B cell (primary cell): ENCODE results near the gene RENBP. TPM values are rescaled to one million over a fixed set of nuclear protein-coding genes. Genes with fewer than 3 reads are reported as not detected.
A peak's percentile ranks its signal among the peaks of the same experiment; 100 is the strongest.

Experiments used
- ATAC-seq: fragments of 200-7000 bp; cut with Tn5 transposase; one replicate; pipeline ENCODE4 v1.10.0; 2021; ENCODE audit warnings: low read depth, mild to moderate bottlenecking, moderate number of reproducible peaks, moderate library complexity
- CTCF ChIA-PET: fragments of 350-600 bp; sonication (Branson Sonifier 250); formaldehyde crosslinking; loops from one replicate; lab custom pipeline; 2021; ENCODE audit warnings: antibody characterized with exemption, inconsistent platforms; lab: Charles Lee
- POLR2A ChIA-PET: fragments of 350-600 bp; sonication (Branson Sonifier 250); formaldehyde crosslinking; loops from one replicate; lab custom pipeline; 2021; ENCODE audit warnings: antibody characterized with exemption; lab: Charles Lee
- DNase-seq: peaks from one replicate; pipeline ENCODE4 v3.0.0; 2013
- H2AFZ ChIP-seq: 2 replicates; pipeline ENCODE4 v1.6.1; 2012; ENCODE audit warnings: mild to moderate bottlenecking, low read depth, low read length; ENCODE audit not compliant: insufficient read depth, poor library complexity, severe bottlenecking
- H3K27ac ChIP-seq, 2 donors: 1 replicate in 1 of 2; 2 replicates in 1 of 2; pipeline ENCODE4 v1.5.1; 2012 to 2013; ENCODE audit warnings: low read length in 2 of 2, mild to moderate bottlenecking in 2 of 2, moderate library complexity in 1 of 2
- H3K27me3 ChIP-seq, 4 experiments: fragments of 200-600 bp in 1 of 4; sonication (generic) in 1 of 4; replicated peaks in 1 of 4; 1 replicate in 2 of 4; 2 replicates in 2 of 4; pipeline versions ENCODE4 v1.6.1 to v1.7.0; 2013 to 2016; ENCODE audit warnings: low read length in 3 of 4, mild to moderate bottlenecking in 2 of 4, mixed read lengths in 1 of 4, moderate library complexity in 1 of 4; ENCODE audit not compliant: insufficient read depth in 4 of 4, control insufficient read depth in 3 of 4; ENCODE audit errors: control extremely low read depth in 1 of 4
- H3K36me3 ChIP-seq, 2 experiments: replicated peaks in 1 of 2; 1 replicate in 1 of 2; 2 replicates in 1 of 2; pipeline versions ENCODE4 v1.6.1 to v1.7.1; 2013; ENCODE audit warnings: low read length in 1 of 2; ENCODE audit not compliant: insufficient read depth in 2 of 2, control insufficient read depth in 1 of 2; ENCODE audit errors: control extremely low read depth in 1 of 2, extremely low read depth in 1 of 2
- H3K4me1 ChIP-seq, 2 donors: fragments of 200-600 bp in 1 of 2; sonication (generic) in 1 of 2; 1 replicate in 1 of 2; 2 replicates in 1 of 2; pipeline versions ENCODE4 v1.5.1 to v1.6.1; 2013 to 2017; ENCODE audit warnings: low read length in 2 of 2; ENCODE audit not compliant: control insufficient read depth in 2 of 2, insufficient read depth in 2 of 2
- H3K4me2 ChIP-seq: replicated peaks from 2 replicates; pipeline ENCODE3; 2012; ENCODE audit warnings: mild to moderate bottlenecking, low read depth, low read length; ENCODE audit not compliant: poor library complexity, severe bottlenecking
- H3K4me3 ChIP-seq, 5 experiments: fragments of 200-600 bp in 1 of 5; sonication (generic) in 1 of 5; 1 replicate in 3 of 5; 2 replicates in 2 of 5; pipeline versions ENCODE4 v1.5.1 to v1.7.0; 2011 to 2016; ENCODE audit warnings: low read length in 4 of 5, mild to moderate bottlenecking in 4 of 5, low read depth in 2 of 5, control low read depth in 1 of 5, moderate library complexity in 1 of 5; ENCODE audit not compliant: insufficient read depth in 1 of 5; ENCODE audit errors: control extremely low read depth in 1 of 5, extremely low read depth in 1 of 5
- H3K79me2 ChIP-seq: fragments of 200-600 bp; sonication (generic); one replicate; pipeline ENCODE4 v1.6.0; 2016; ENCODE audit warnings: low read length; ENCODE audit not compliant: control insufficient read depth, insufficient read depth
- H3K9ac ChIP-seq: fragments of 200-600 bp; sonication (generic); 2 replicates; pipeline ENCODE4 v1.6.1; 2017; ENCODE audit warnings: mild to moderate bottlenecking, low read length, moderate library complexity
- H3K9me3 ChIP-seq, 3 donors: one replicate each; pipeline versions ENCODE4 v1.6.1 to v1.7.1; 2013; ENCODE audit warnings: low read length in 2 of 3; ENCODE audit not compliant: control insufficient read depth in 2 of 3, insufficient read depth in 1 of 3; ENCODE audit errors: control extremely low read depth in 1 of 3
- H4K20me1 ChIP-seq: 2 replicates; pipeline ENCODE4 v1.6.0; 2012; ENCODE audit warnings: mild to moderate bottlenecking, low read length; ENCODE audit not compliant: insufficient read depth, control insufficient read depth, poor library complexity, severe bottlenecking
- H3K27ac Mint-ChIP-seq: one replicate; pipeline ENCODE4 v1.8.0; 2021; ENCODE audit warnings: mixed read lengths
- H3K27me3 Mint-ChIP-seq: one replicate; pipeline ENCODE4 v1.8.0; 2021; ENCODE audit warnings: mixed read lengths
- H3K4me1 Mint-ChIP-seq: one replicate; pipeline ENCODE4 v1.8.0; 2021; ENCODE audit warnings: mixed read lengths
- H3K4me3 Mint-ChIP-seq: one replicate; pipeline ENCODE4 v1.8.0; 2021; ENCODE audit warnings: mixed read lengths
- H3K9me3 Mint-ChIP-seq: one replicate; pipeline ENCODE4 v1.8.0; 2022; ENCODE audit warnings: mixed read lengths; ENCODE audit not compliant: insufficient read depth
- EZH2 ChIP-seq: IDR thresholded peaks from 2 replicates; pipeline ENCODE4 v1.6.1; 2012; ENCODE audit warnings: borderline replicate concordance, low read depth, mild to moderate bottlenecking, moderate library complexity, low read length; ENCODE audit not compliant: insufficient read depth, poor library complexity, severe bottlenecking
- WGBS: methylation state at CpG from one replicate; pipeline ENCODE4 v1.1.5; 2013; ENCODE audit warnings: missing lambda C conversion rate; ENCODE audit not compliant: insufficient coverage; 5-methylcytosine and 5-hydroxymethylcytosine counted together
- intact Hi-C: fragments of 100-400 bp; cut with micrococcal nuclease; formaldehyde crosslinking; loops from one replicate; pipeline ENCODE4 v1.10.0; 2022
- polyA plus RNA-seq: library from polyadenylated mRNA; depleted of rRNA; stranded (reverse); fragments of >200 nt; gene quantifications from 2 replicates; pipeline ENCODE4 v1.2.3, GENCODE V29; 2012
- total RNA-seq, 2 donors: library from RNA; stranded (reverse); fragments of 120-200 nt in 1 of 2; gene quantifications; 1 replicate in 1 of 2; 2 replicates in 1 of 2; pipeline versions ENCODE4 v1.2.3 to v1.2.4, GENCODE V29; 2013 to 2022
- TF ChIP-seq, protein P1 (sequence below): fragments of 200-600 bp; IDR thresholded peaks from one replicate; pipeline ENCODE4 v1.8.0; 2022; ENCODE audit warnings: antibody characterized with exemption, mild to moderate bottlenecking

The RENBP gene
- total and polyA plus RNA-seq, 2 donors (not counting 1 experiment from before 2014, with no cell fraction given): 30.6 to 39.2 TPM

DNA sequence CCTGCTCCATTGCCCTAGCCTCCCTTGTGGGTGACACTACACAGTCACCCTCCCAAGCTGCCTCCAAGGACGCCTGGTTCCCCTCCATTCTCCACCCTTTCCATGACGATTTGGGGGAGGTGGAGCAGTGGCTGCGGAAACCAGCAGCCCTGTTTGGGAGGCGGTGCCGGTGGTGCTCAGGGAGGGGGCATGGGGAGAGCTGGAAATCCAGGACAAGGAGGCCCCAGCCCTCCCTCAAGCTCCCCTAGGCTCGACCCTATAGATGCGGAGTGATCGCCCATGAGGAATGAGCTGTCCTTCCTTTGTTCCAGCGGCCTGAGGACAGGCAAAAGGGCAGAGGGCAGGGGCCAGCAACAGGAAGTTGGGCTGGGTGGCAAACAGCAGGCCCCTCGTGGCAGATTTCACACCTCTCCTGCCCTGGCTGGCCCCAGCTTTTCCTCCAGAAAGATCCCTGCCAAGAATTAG lies 3.6 kb upstream of the RENBP start:
- Mint-ChIP-seq H3K4me1 (peaks cover 15% of the 10 kb centered on the region), H3K4me3 (no peak overlapping the region), H3K27ac (no peak overlapping the region), H3K27me3 (no peaks in the 10 kb centered on the region), H3K9me3 (no peaks in the 10 kb centered on the region)
- H3K9ac ChIP-seq: no peak overlapping the region
- no peak for TF ChIP-seq EZH2
- TF ChIP-seq, protein P1, sequence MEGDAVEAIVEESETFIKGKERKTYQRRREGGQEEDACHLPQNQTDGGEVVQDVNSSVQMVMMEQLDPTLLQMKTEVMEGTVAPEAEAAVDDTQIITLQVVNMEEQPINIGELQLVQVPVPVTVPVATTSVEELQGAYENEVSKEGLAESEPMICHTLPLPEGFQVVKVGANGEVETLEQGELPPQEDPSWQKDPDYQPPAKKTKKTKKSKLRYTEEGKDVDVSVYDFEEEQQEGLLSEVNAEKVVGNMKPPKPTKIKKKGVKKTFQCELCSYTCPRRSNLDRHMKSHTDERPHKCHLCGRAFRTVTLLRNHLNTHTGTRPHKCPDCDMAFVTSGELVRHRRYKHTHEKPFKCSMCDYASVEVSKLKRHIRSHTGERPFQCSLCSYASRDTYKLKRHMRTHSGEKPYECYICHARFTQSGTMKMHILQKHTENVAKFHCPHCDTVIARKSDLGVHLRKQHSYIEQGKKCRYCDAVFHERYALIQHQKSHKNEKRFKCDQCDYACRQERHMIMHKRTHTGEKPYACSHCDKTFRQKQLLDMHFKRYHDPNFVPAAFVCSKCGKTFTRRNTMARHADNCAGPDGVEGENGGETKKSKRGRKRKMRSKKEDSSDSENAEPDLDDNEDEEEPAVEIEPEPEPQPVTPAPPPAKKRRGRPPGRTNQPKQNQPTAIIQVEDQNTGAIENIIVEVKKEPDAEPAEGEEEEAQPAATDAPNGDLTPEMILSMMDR: no peak
- intact Hi-C loops: no loop called here
- no peak overlapping the region for H3K27ac ChIP-seq
- H2AFZ ChIP-seq: no peak overlapping the region
- no peak for ATAC-seq
- ChIA-PET POLR2A (interaction anchor here (1.0 to 5.8 kb wide), 2 partner anchors 22 to 25 kb away, joined by 3 to 58 read pairs; partner anchors contain the start of gene ARHGAP4), CTCF (interaction anchor here (1.0 to 15.4 kb wide), 8 partner anchors 12 to 586 kb away, joined by 3 to 325 read pairs (median 8); partner anchors contain the start of genes ARHGAP4, IDH3G, NAA10 and PLXNB3)
- H3K9me3 ChIP-seq: no peaks in the 10 kb centered on the region
- H3K4me2 ChIP-seq: no peak overlapping the region
- H3K36me3 ChIP-seq: peaks cover 0 to 37% of the 10 kb centered on the region in 2 experiments
- H3K79me2 ChIP-seq: peaks cover 14% of the 10 kb centered on the region
- no peak overlapping the region for H3K4me3 ChIP-seq
- no peak for DNase-seq
- H3K4me1 ChIP-seq: peaks cover 9 to 35% of the 10 kb centered on the region in 2 donors
- 88% methylated on average over 4 of the region's 10 CpGs for WGBS
- H4K20me1 ChIP-seq: no peaks in the 10 kb centered on the region
- no peaks in the 10 kb centered on the region for H3K27me3 ChIP-seq

DNA sequence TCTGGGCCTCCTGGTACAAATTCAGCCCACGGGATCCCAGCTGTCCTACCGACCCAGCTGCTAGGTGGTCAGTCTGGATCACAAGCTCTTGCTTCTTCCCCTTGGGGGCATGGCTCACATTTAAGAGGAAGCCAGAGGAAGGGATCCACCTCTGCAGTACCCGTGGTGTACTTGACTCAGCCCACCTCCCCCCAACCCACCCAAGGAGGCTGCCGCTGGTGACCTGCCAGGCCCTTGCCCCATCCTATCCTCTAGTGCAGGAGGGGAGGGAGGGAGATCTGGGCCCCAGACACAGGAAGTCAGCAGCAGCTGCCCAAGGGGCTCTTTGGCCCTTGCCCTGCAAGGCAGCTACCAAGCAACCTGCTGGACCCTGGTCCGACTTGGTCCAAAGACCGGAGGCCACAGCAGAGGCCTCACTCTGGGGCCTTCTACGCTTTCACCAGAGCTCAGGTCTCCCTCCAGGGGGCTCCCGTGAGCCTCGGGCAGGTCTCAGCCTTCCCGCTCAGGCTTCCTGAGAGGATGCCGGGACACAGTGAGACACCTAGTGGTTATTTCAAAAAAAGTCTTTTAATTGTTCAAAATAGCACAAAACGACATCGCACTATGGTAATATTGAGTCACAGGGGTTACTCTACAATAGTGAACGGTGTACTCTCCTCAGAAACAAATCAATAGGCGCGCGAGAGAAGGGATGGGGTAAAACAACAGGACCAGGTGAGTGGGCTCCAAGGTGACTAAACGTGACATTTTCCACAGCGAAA lies 2.7 kb upstream of the RENBP start:
- Histone ChIP-seq H3K9me3 (no peaks in the 10 kb centered on the region), H3K4me1 (peaks cover 9 to 39% of the 10 kb centered on the region in 2 donors), H3K79me2 (peaks cover 14% of the 10 kb centered on the region), H3K9ac (no peak overlapping the region), H3K36me3 (peaks cover 0 to 31% of the 10 kb centered on the region in 2 experiments), H3K4me2 (peak overlapping the region; percentile 14), H3K4me3 (no peak overlapping the region), H2AFZ (peak overlapping the region; percentile 8), H3K27me3 (no peaks in the 10 kb centered on the region), H4K20me1 (no peaks in the 10 kb centered on the region), H3K27ac (no peak overlapping the region)
- no peaks in the 10 kb centered on the region for H3K27me3 Mint-ChIP-seq
- ChIA-PET POLR2A (interaction anchor here (1.0 to 5.8 kb wide), 4 partner anchors 21 to 181 kb away, joined by 3 to 58 read pairs (median 4); partner anchors contain the start of gene ARHGAP4), CTCF (interaction anchor here (0.7 to 15.4 kb wide), 19 partner anchors 11 to 1005 kb away, joined by 3 to 325 read pairs (median 4); partner anchors contain the start of genes ARHGAP4, IDH3G, NAA10 and PLXNB3)
- intact Hi-C loops: loop anchor here (1.0 kb wide), 2 partner anchors 22 to 24 kb away; partner anchors contain the start of gene HCFC1
- ATAC-seq (peak; percentile 88), DNase-seq (peak; percentile 83)
- H3K4me3 Mint-ChIP-seq: no peak overlapping the region
- WGBS: 35% methylated on average over 4 of the region's 19 CpGs
- peak overlapping the region; percentile 34 for H3K27ac Mint-ChIP-seq
- peaks cover 15% of the 10 kb centered on the region for H3K4me1 Mint-ChIP-seq
- H3K9me3 Mint-ChIP-seq: no peaks in the 10 kb centered on the region
- TF ChIP-seq, protein P1: peak; percentile 80
- TF ChIP-seq EZH2: no peak
